ENCODE measurements around the gene NDUFA13.

DNA sequence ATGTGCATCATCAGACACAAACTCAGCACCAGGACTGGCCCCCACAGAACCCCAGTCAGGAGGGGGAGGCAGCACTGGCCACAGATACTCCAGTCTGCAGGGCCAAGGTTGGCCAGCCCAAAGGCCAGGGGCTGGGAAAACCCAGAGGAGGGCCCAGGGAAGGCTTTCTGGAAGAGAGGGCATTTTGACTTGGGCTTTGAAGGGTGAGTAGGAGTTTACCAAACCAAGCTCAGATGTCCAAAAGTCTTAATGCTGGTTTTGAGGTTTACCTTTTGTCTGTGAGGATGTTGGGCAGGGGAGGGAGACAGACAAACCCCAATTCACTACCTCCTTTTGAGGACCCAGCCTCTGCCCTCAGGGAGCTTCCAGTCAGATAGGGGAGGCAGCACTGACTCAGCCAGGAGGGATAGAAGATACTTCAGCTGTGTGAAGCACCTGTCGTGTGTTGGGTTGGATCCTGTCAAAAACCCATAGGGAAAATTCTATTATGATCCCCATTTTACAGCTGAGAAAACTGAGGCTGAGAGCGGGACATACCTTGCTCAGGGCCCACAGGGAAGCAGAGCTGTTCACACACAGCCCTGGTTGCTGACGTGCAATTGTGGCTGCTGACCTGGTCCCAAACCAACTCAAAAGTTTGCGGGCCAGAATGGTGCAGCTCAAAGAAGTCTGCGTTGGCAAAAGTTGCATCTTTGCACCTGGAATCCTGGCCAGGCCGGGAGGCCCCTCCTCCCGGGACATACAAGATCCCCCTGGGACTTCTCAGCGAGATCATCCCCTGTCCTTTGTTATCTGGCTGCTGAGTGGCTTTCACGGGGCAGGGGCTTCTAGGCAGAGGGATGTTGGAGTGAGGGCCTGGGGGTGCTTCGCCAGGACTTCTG is 35.2 kb downstream of the NDUFA13 start:
- no peak for TF ChIP-seq CTCF (IDR thresholded peaks at IDR 0.05; ENCODE audit: insufficient read depth, low read length, poor library complexity, severe bottlenecking)
- no peak for TF ChIP-seq EZH2phosphoT487 (conservative IDR thresholded peaks at IDR 0.05; ENCODE audit: low read length)
